Left lung (tissue), 10 donors: Measurements from ENCODE around the gene COG4. TPM values are rescaled to one million over a fixed set of nuclear protein-coding genes. Genes with fewer than 3 reads are reported as not detected.
A peak's percentile ranks its signal among the peaks of the same experiment; 100 is the strongest.

Experiments used
- ATAC-seq: fragments of 200-7000 bp; cut with Tn5 transposase; one replicate; pipeline ENCODE4 v1.9.1; 2020; ENCODE audit warnings: moderate library complexity
- DNase-seq, 4 donors: peaks; one replicate each; pipeline ENCODE4 v3.0.0-alpha.2; 2013 to 2020
- H3K27ac ChIP-seq, 2 donors: fragments of 200-600 bp; sonication (generic) in 1 of 2; one replicate each; pipeline versions ENCODE4 v1.5.0 to v1.8.0; 2020 to 2021
- H3K27me3 ChIP-seq, 2 donors: fragments of 200-600 bp; sonication (generic) in 1 of 2; one replicate each; pipeline versions ENCODE4 v1.5.0 to v1.8.0; 2020 to 2021
- H3K36me3 ChIP-seq, 2 donors: fragments of 200-600 bp; sonication (generic) in 1 of 2; one replicate each; pipeline versions ENCODE4 v1.5.0 to v1.8.0; 2020 to 2021
- H3K4me1 ChIP-seq, 2 donors: fragments of 200-600 bp; one replicate each; pipeline ENCODE4 v1.8.0; 2021
- H3K4me3 ChIP-seq, 2 donors: fragments of 200-600 bp; sonication (generic) in 1 of 2; one replicate each; pipeline versions ENCODE4 v1.5.0 to v1.8.0; 2020 to 2021; ENCODE audit warnings: mild to moderate bottlenecking in 1 of 2
- H3K9me3 ChIP-seq, 2 donors: fragments of 200-600 bp; sonication (generic) in 1 of 2; one replicate each; pipeline versions ENCODE4 v1.5.0 to v1.8.0; 2020 to 2021
- CTCF ChIP-seq, 2 donors: fragments of 200-600 bp; sonication (generic) in 1 of 2; IDR thresholded peaks; one replicate each; pipeline versions ENCODE4 v1.5.0 to v1.8.0; 2021; ENCODE audit warnings: antibody characterized with exemption in 2 of 2
- intact Hi-C, 2 donors: fragments of 100-400 bp; cut with DNase I; formaldehyde crosslinking; loops; one replicate each; pipeline versions ENCODE4 v1.11.2 to v1.14.2; 2022
- polyA plus RNA-seq, 6 donors: library from polyadenylated mRNA; unstranded; fragments of 120-200 nt; gene quantifications; one replicate each; pipeline ENCODE4 v1.2.1, GENCODE V29; 2013; ENCODE audit not compliant: insufficient read length in 6 of 6
- total RNA-seq, 2 donors: library from RNA; stranded (reverse); fragmentation: NEBNext Ultra II Directional; extraction: Animal tissue kit (Norgen Biotek cat#: 25700); gene quantifications; one replicate each; pipeline ENCODE4 v1.2.1, GENCODE V29; 2021
- donor health status: DM: no; HTN: yes; CAD: no.
- donor health status: DM: no; HTN: no; CAD: no.

COG4 gene
- total and polyA plus RNA-seq, 8 donors = 56.0 to 66.7 (median 59.1) TPM

GRCh38 chr16:70438585-70438968, 84.8 kb downstream of the COG4 start:
- peaks cover 20 to 54% of the 10 kb centered on the region in 2 donors for H3K4me1 ChIP-seq
- H3K27ac ChIP-seq = peak overlapping the region; percentile 67 to 83
- no peaks in the 10 kb centered on the region for H3K36me3 ChIP-seq
- no peaks in the 10 kb centered on the region for H3K9me3 ChIP-seq
- peak overlapping the region; percentile 62 to 81 for H3K4me3 ChIP-seq
- ATAC-seq (peak; percentile 3), DNase-seq (peak in 2 of 4 donors; percentile 57 to 88)
- no peaks in the 10 kb centered on the region for H3K27me3 ChIP-seq
- intact Hi-C loops = no loop called here
- no peak for TF ChIP-seq CTCF (IDR thresholded peaks at IDR 0.05)

- Histone ChIP-seq H3K4me3 (peak overlapping the region; percentile 62 to 81), H3K27ac (peak overlapping the region; percentile 67 to 83), H3K9me3 (no peaks in the 10 kb centered on the region), H3K4me1 (peaks cover 27 to 62% of the 10 kb centered on the region in 2 donors), H3K36me3 (no peaks in the 10 kb centered on the region), H3K27me3 (no peaks in the 10 kb centered on the region)
- DNase-seq (no peak), ATAC-seq (no peak)
- intact Hi-C loops = no loop called here
- TF ChIP-seq CTCF (IDR thresholded peaks at IDR 0.05) = no peak
These were observed 85.5 kb downstream of the COG4 start for GRCh38 chr16:70437582-70438557.

GRCh38 chr16:70437017-70437581, 86.3 kb downstream of the COG4 start:
- peak overlapping the region in 1 of 2 donors; percentile 83 for H3K27ac ChIP-seq
- ATAC-seq (no peak), DNase-seq (peak in 1 of 4 donors; percentile 78)
- no peaks in the 10 kb centered on the region for H3K27me3 ChIP-seq
- peaks cover 35 to 69% of the 10 kb centered on the region in 2 donors for H3K4me1 ChIP-seq
- peak overlapping the region in 1 of 2 donors; percentile 81 for H3K4me3 ChIP-seq
- H3K36me3 ChIP-seq = no peaks in the 10 kb centered on the region
- TF ChIP-seq CTCF (IDR thresholded peaks at IDR 0.05) = no peak
- intact Hi-C loops = no loop called here
- no peaks in the 10 kb centered on the region for H3K9me3 ChIP-seq

GRCh38 chr16:70434484-70435260, 88.7 kb downstream of the COG4 start:
- intact Hi-C loops = no loop called here
- H3K36me3 ChIP-seq = no peaks in the 10 kb centered on the region
- H3K4me1 ChIP-seq = peaks cover 52 to 88% of the 10 kb centered on the region in 2 donors
- ATAC-seq (no peak), DNase-seq (no peak)
- H3K4me3 ChIP-seq = no peak overlapping the region
- no peaks in the 10 kb centered on the region for H3K9me3 ChIP-seq
- H3K27ac ChIP-seq = peak overlapping the region in 1 of 2 donors; percentile 95
- no peak for TF ChIP-seq CTCF (IDR thresholded peaks at IDR 0.05)
- H3K27me3 ChIP-seq = no peaks in the 10 kb centered on the region
